Caco-2 (cell line): Measurements from ENCODE around the gene DIRAS1. TPM values are rescaled to one million over a fixed set of nuclear protein-coding genes. Genes with fewer than 3 reads are reported as not detected.

ENCODE experiments used
- BruUV-seq: library from RNA; stranded (reverse); fragments of 400-500 nt; replicated peaks from 2 replicates; lab custom pipeline; 2021; lab: Mats Ljungman, UMichigan
- CTCF ChIA-PET: fragments of 300-600 bp; sonication (Branson Sonifier 250); formaldehyde crosslinking; loops from one replicate; lab custom pipeline; 2022; ENCODE audit warnings: antibody characterized with exemption; lab: Charles Lee
- POLR2A ChIA-PET: fragments of 300-600 bp; sonication (Branson Sonifier 250); formaldehyde crosslinking; loops from one replicate; lab custom pipeline; 2022; ENCODE audit warnings: antibody characterized with exemption; lab: Charles Lee
- DNase-seq, 2 experiments: peaks; one replicate each; pipeline versions ENCODE4 v3.0.0 to v3.0.0-alpha.2; 2020 to 2022
- H3K27me3 ChIP-seq: replicated peaks from 2 replicates; pipeline ENCODE4 v1.6.0; 2011; ENCODE audit warnings: low read length; ENCODE audit not compliant: control insufficient read depth, insufficient read depth
- H3K36me3 ChIP-seq: 2 replicates; pipeline ENCODE4 v1.5.1; 2011; ENCODE audit warnings: low read length; ENCODE audit not compliant: control insufficient read depth, insufficient read depth
- H3K4me1 ChIP-seq: fragments of 250-450 bp; sonication (Bioruptor Pico); 2 replicates; pipeline ENCODE4 v1.5.1; 2020; ENCODE audit warnings: mild to moderate bottlenecking
- H3K4me3 ChIP-seq: 2 replicates; pipeline ENCODE4 v1.5.1; 2011; ENCODE audit warnings: low read depth, mild to moderate bottlenecking, control low read depth, low read length
- H3K9me3 ChIP-seq: fragments of 250-450 bp; sonication (Bioruptor Pico); 2 replicates; pipeline ENCODE4 v1.5.1; 2020; ENCODE audit warnings: mild to moderate bottlenecking, moderate library complexity
- H3K27ac Mint-ChIP-seq: one replicate; pipeline ENCODE4 v1.8.0; 2022; ENCODE audit warnings: mixed read lengths; ENCODE audit not compliant: unreplicated experiment
- H3K27me3 Mint-ChIP-seq: one replicate; pipeline ENCODE4 v1.8.0; 2022; ENCODE audit warnings: mixed read lengths; ENCODE audit not compliant: insufficient read depth, unreplicated experiment
- H3K36me3 Mint-ChIP-seq: one replicate; pipeline ENCODE4 v1.8.0; 2022; ENCODE audit warnings: mild to moderate bottlenecking, mixed read lengths; ENCODE audit not compliant: insufficient read depth, unreplicated experiment
- H3K4me1 Mint-ChIP-seq: one replicate; pipeline ENCODE4 v1.8.0; 2022; ENCODE audit warnings: low read depth, mixed read lengths; ENCODE audit not compliant: unreplicated experiment
- H3K4me3 Mint-ChIP-seq: one replicate; pipeline ENCODE4 v1.8.0; 2022; ENCODE audit warnings: mild to moderate bottlenecking, moderate library complexity, mixed read lengths; ENCODE audit not compliant: unreplicated experiment
- H3K9me3 Mint-ChIP-seq: one replicate; pipeline ENCODE4 v1.8.0; 2022; ENCODE audit warnings: mixed read lengths; ENCODE audit not compliant: unreplicated experiment
- CTCF ChIP-seq, 2 experiments: fragments of 200-600 bp in 1 of 2; IDR thresholded peaks; 1 replicate in 1 of 2; 2 replicates in 1 of 2; pipeline versions ENCODE4 v1.5.1 to v1.8.0; 2011 to 2022; ENCODE audit warnings: antibody characterized with exemption in 1 of 2, control low read depth in 1 of 2, inconsistent platforms in 1 of 2, low read depth in 1 of 2, low read length in 1 of 2, mild to moderate bottlenecking in 1 of 2, moderate library complexity in 1 of 2; ENCODE audit not compliant: insufficient read depth in 1 of 2, severe bottlenecking in 1 of 2, unreplicated experiment in 1 of 2
- intact Hi-C: fragments of 100-400 bp; cut with micrococcal nuclease; formaldehyde crosslinking; loops from one replicate; pipeline ENCODE4 v1.10.0; 2022; ENCODE audit not compliant: unreplicated experiment
- total RNA-seq: library from RNA; stranded (reverse); gene quantifications from 2 replicates; pipeline ENCODE4 v1.2.3, GENCODE V29; 2022

DIRAS1 gene
- total RNA-seq, 1 experiment from 2014 or later: 2.3 TPM

GRCh38 chr19:2678044-2678671 is 43.0 kb downstream of the DIRAS1 start:
- Mint-ChIP-seq H3K4me3 (no peak overlapping the region), H3K9me3 (no peaks in the 10 kb centered on the region), H3K36me3 (no peaks in the 10 kb centered on the region), H3K4me1 (no peaks in the 10 kb centered on the region), H3K27ac (no peak overlapping the region), H3K27me3 (peaks cover 2% of the 10 kb centered on the region)
- BruUV-seq: no TSS peak
- intact Hi-C loops: no loop called here
- no peaks in the 10 kb centered on the region for H3K4me1 ChIP-seq
- ChIA-PET CTCF (no interaction called here), POLR2A (no interaction called here)
- no peak for TF ChIP-seq CTCF (IDR thresholded peaks at IDR 0.05; ENCODE audit: insufficient read depth in 1 of 2, low read depth in 1 of 2, low read length in 1 of 2, severe bottlenecking in 1 of 2, unreplicated experiment in 1 of 2)
- H3K4me3 ChIP-seq: no peak overlapping the region
- no peaks in the 10 kb centered on the region for H3K27me3 ChIP-seq
- no peak for DNase-seq
- H3K36me3 ChIP-seq: no peaks in the 10 kb centered on the region
- H3K9me3 ChIP-seq: no peaks in the 10 kb centered on the region

GRCh38 chr19:2676823-2677222 is 44.3 kb downstream of the DIRAS1 start:
- no peaks in the 10 kb centered on the region for H3K27me3 ChIP-seq
- no peak overlapping the region for H3K4me3 Mint-ChIP-seq
- TF ChIP-seq CTCF (IDR thresholded peaks at IDR 0.05; ENCODE audit: insufficient read depth in 1 of 2, low read depth in 1 of 2, low read length in 1 of 2, severe bottlenecking in 1 of 2, unreplicated experiment in 1 of 2): no peak
- no peaks in the 10 kb centered on the region for H3K9me3 Mint-ChIP-seq
- CTCF ChIA-PET: no interaction called here
- no TSS peak for BruUV-seq
- no peaks in the 10 kb centered on the region for H3K36me3 Mint-ChIP-seq
- H3K27ac Mint-ChIP-seq: no peak overlapping the region
- H3K9me3 ChIP-seq: no peaks in the 10 kb centered on the region
- DNase-seq: no peak
- H3K4me1 Mint-ChIP-seq: no peaks in the 10 kb centered on the region
- POLR2A ChIA-PET: interaction anchor here (0.7 kb wide), 1 partner anchor 221 kb away, joined by 3 read pairs; no protein-coding TSS in a partner anchor
- H3K36me3 ChIP-seq: no peaks in the 10 kb centered on the region
- peaks cover 2% of the 10 kb centered on the region for H3K27me3 Mint-ChIP-seq
- H3K4me3 ChIP-seq: no peak overlapping the region
- H3K4me1 ChIP-seq: no peaks in the 10 kb centered on the region
- intact Hi-C loops: no loop called here

GRCh38 chr19:2675892-2676291 is 45.3 kb downstream of the DIRAS1 start:
- POLR2A ChIA-PET: no interaction called here
- no TSS peak for BruUV-seq
- no peaks in the 10 kb centered on the region for H3K9me3 Mint-ChIP-seq
- H3K9me3 ChIP-seq: no peaks in the 10 kb centered on the region
- no peaks in the 10 kb centered on the region for H3K4me1 Mint-ChIP-seq
- no peak overlapping the region for H3K4me3 ChIP-seq
- no peaks in the 10 kb centered on the region for H3K4me1 ChIP-seq
- no peaks in the 10 kb centered on the region for H3K36me3 Mint-ChIP-seq
- no peak for TF ChIP-seq CTCF (IDR thresholded peaks at IDR 0.05; ENCODE audit: insufficient read depth in 1 of 2, low read depth in 1 of 2, low read length in 1 of 2, severe bottlenecking in 1 of 2, unreplicated experiment in 1 of 2)
- no peak for DNase-seq
- H3K4me3 Mint-ChIP-seq: no peak overlapping the region
- H3K27me3 ChIP-seq: no peaks in the 10 kb centered on the region
- intact Hi-C loops: no loop called here
- no peaks in the 10 kb centered on the region for H3K36me3 ChIP-seq
- H3K27ac Mint-ChIP-seq: no peak overlapping the region
- CTCF ChIA-PET: interaction anchor here (0.5 kb wide), 1 partner anchor 14 kb away, joined by 6 read pairs; no protein-coding TSS in a partner anchor
- peaks cover 2% of the 10 kb centered on the region for H3K27me3 Mint-ChIP-seq
